Bronchial epithelial cell (primary cell): ENCODE measurements around the gene MED29. TPM values are rescaled to one million over a fixed set of nuclear protein-coding genes. Genes with fewer than 3 reads are reported as not detected.

Experiments used
- DNase-seq: peaks from one replicate; pipeline ENCODE4 v3.0.0-alpha.2; 2010; ENCODE audit warnings: low read depth
- FAIRE-seq: peaks from 2 replicates; lab custom pipeline; 2011; peaks lifted over from hg19 to GRCh38; lab: Jason Lieb, UNC
- H3K27me3 ChIP-seq: 2 replicates; pipeline ENCODE4 v1.5.1; 2011; ENCODE audit warnings: low read length; ENCODE audit not compliant: control insufficient read depth, insufficient read depth
- H3K36me3 ChIP-seq: 2 replicates; pipeline ENCODE4 v1.5.1; 2011; ENCODE audit warnings: low read length; ENCODE audit not compliant: control insufficient read depth, insufficient read depth
- H3K4me3 ChIP-seq: 2 replicates; pipeline ENCODE4 v1.5.1; 2011; ENCODE audit warnings: mild to moderate bottlenecking, low read depth, low read length, control low read depth
- total RNA-seq: library from RNA; depleted of rRNA; stranded (reverse); fragments of >200 nt; gene quantifications from 2 replicates; pipeline ENCODE4 v1.2.1, GENCODE V29; 2014
- TF ChIP-seq, protein P1 (sequence below): IDR thresholded peaks from 2 replicates; pipeline ENCODE4 v1.5.1; 2011; ENCODE audit warnings: mild to moderate bottlenecking, moderate library complexity, low read length, control low read depth, inconsistent platforms; ENCODE audit not compliant: insufficient read depth, severe bottlenecking

Gene MED29
- total RNA-seq, 1 donor from 2014 or later = 6.8 TPM

- Histone ChIP-seq H3K27me3 (no peaks in the 10 kb centered on the region), H3K4me3 (peak overlapping the region; percentile 91), H3K36me3 (peaks cover 3% of the 10 kb centered on the region)
- TF ChIP-seq, protein P1, sequence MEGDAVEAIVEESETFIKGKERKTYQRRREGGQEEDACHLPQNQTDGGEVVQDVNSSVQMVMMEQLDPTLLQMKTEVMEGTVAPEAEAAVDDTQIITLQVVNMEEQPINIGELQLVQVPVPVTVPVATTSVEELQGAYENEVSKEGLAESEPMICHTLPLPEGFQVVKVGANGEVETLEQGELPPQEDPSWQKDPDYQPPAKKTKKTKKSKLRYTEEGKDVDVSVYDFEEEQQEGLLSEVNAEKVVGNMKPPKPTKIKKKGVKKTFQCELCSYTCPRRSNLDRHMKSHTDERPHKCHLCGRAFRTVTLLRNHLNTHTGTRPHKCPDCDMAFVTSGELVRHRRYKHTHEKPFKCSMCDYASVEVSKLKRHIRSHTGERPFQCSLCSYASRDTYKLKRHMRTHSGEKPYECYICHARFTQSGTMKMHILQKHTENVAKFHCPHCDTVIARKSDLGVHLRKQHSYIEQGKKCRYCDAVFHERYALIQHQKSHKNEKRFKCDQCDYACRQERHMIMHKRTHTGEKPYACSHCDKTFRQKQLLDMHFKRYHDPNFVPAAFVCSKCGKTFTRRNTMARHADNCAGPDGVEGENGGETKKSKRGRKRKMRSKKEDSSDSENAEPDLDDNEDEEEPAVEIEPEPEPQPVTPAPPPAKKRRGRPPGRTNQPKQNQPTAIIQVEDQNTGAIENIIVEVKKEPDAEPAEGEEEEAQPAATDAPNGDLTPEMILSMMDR = peak; percentile 17
- FAIRE-seq (no peak), DNase-seq (no peak)
Observed at GRCh38 chr19:39413911-39414608, 22.9 kb downstream of the MED29 start.

GRCh38 chr19:39415111-39416046 is 24.2 kb downstream of the MED29 start:
- FAIRE-seq (no peak), DNase-seq (no peak)
- Histone ChIP-seq H3K27me3 (no peaks in the 10 kb centered on the region), H3K4me3 (no peak overlapping the region), H3K36me3 (peaks cover 5% of the 10 kb centered on the region)
- TF ChIP-seq, protein P1 = no peak

GRCh38 chr19:39416152-39417120 is 25.3 kb downstream of the MED29 start:
- H3K4me3 ChIP-seq = no peak overlapping the region
- TF ChIP-seq, protein P1 = no peak
- no peak for FAIRE-seq
- no peaks in the 10 kb centered on the region for H3K27me3 ChIP-seq
- no peak for DNase-seq
- peaks cover 5% of the 10 kb centered on the region for H3K36me3 ChIP-seq

DNA sequence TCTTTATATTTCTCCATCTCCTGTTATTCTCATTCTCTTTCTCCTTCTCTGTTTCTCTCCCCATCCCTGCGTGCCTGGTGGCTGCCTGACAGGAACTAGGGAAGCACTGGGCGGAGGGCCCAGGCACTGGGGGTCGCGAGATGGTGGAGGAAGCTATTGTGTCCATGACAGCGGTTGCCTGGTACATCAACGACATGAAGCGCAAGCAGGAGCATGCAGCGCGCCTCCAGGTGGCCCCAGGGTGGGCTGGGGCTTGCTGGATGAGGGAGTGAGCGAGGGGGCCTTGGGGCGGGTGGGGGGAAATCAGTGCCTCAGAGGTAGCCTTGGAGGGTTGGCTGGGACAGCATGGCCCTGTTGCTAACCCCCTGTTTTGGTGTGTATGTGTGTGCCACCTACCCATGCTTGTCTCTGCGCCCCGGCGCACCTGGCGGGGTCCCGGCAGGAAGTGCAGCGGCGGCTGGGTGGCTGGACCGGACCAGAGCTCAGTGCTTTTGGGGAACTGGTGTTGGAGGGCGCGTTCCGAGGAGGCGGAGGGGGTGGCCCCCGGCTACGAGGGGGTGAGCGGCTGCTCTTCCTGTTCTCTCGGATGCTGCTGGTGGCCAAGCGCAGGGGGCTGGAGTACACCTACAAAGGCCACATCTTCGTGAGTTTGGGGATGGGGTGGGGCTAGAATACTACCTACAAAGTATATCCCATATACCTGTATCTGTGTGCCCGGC is 26.4 kb downstream of the MED29 start:
- TF ChIP-seq, protein P1 = no peak
- DNase-seq (no peak), FAIRE-seq (no peak)
- Histone ChIP-seq H3K4me3 (no peak overlapping the region), H3K27me3 (no peaks in the 10 kb centered on the region), H3K36me3 (peaks cover 5% of the 10 kb centered on the region)

DNA sequence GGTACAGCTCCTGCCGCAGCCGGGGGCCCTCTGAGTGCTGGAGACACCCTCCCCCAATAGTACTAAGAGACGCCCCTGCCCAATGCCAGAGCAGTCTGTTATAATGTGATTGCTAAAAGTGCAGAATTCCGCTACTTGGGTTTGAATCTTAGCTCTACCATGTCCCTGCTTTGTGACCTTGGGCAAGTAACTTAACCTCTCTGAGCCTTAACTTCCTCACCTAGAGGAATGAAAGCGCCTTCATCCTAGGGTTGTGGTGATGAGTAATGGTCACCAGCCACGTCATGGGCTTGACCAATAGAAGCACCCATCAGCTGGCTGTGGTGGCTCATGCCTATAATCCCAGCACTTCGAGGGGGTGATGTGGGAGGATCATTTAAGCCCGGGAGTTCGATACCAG is 27.8 kb downstream of the MED29 start:
- DNase-seq (no peak), FAIRE-seq (no peak)
- peaks cover 7% of the 10 kb centered on the region for H3K36me3 ChIP-seq

More for the DNA sequence above, 27.8 kb downstream of the MED29 start:
- H3K4me3 ChIP-seq = no peak overlapping the region
- TF ChIP-seq, protein P1 = no peak
- H3K27me3 ChIP-seq = no peaks in the 10 kb centered on the region
